ENCODE data around the gene KLHDC3. TPM values are rescaled to one million over a fixed set of nuclear protein-coding genes. Genes with fewer than 3 reads are reported as not detected.

KLHDC3 gene
- total and polyA plus RNA-seq, 9 of the 15 experiments (the other 6 are each of a cell fraction or from before 2014, with no cell fraction given), result 4.5 to 171 (median 107) TPM

GRCh38 chr6:43026365-43026764 is 12.3 kb downstream of the KLHDC3 start:
- Histone ChIP-seq H3K9ac (ENCODE audit: insufficient read depth in 1 of 2, low read depth in 2 of 2, low read length in 2 of 2) (no peak overlapping the region), H3K9me3 (replicated peaks; ENCODE audit: control insufficient read depth, insufficient read depth, low read depth, low read length) (no peaks in the 10 kb centered on the region), H3K79me2 (ENCODE audit: control insufficient read depth, insufficient read depth, low read length) (peaks cover 36% of the 10 kb centered on the region), H3K9me1 (ENCODE audit: control insufficient read depth, insufficient read depth, low read length) (no peaks in the 10 kb centered on the region), H3K27me3 (ENCODE audit: control insufficient read depth in 2 of 2, insufficient read depth in 2 of 2, low read length in 2 of 2) (no peaks in the 10 kb centered on the region), H3K4me2 (ENCODE audit: insufficient read depth, low read length) (no peak overlapping the region), H2AFZ (ENCODE audit: low read depth, low read length) (no peak overlapping the region), H4K20me1 (replicated peaks; ENCODE audit: control insufficient read depth, insufficient read depth, low read length) (no peaks in the 10 kb centered on the region), H3K4me1 (replicated peaks in 1 of 2; ENCODE audit: control insufficient read depth in 2 of 2, insufficient read depth in 2 of 2, low read length in 2 of 2) (peaks cover 2 to 14% of the 10 kb centered on the region in 2 experiments; a peak in 4 of 5 replicates), H3K36me3 (ENCODE audit: control insufficient read depth, insufficient read depth, low read length) (peaks cover 75% of the 10 kb centered on the region), H3K27ac (ENCODE audit: extremely low read depth, low read depth, low read length) (no peak overlapping the region), H3K4me3 (no peak overlapping the region)
- ChIA-PET CTCF (ENCODE audit: low intra/inter-chr PET ratio) (no interaction called here), POLR2A (interaction anchor here (0.7 to 1.5 kb wide), 3 partner anchors 9 to 96 kb away, joined by 3 to 5 read pairs (median 3); partner anchors contain the start of gene KLHDC3)
- no peak for ATAC-seq
- FAIRE-seq, result no peak
- no peak for DNase-seq (ENCODE audit: extremely low read depth in 1 of 4, low spot score in 3 of 4)
- WGBS (ENCODE audit: insufficient coverage, low coverage, missing lambda C conversion rate), result 99% methylated on average over 5 of the region's 5 CpGs
- no TSS peak for BruUV-seq (replicated peaks)
- in situ Hi-C loops (cut with MboI) (no loop called here), intact Hi-C loops (cut with micrococcal nuclease) (no loop called here)
- TF ChIP-seq PHF8 (IDR thresholded peaks at IDR 0.05; ENCODE audit: borderline replicate concordance, low read length) (no peak), MBD1 (CRISPR knock-in tag; IDR thresholded peaks at IDR 0.05) (no peak), NR1H2 (CRISPR knock-in tag; IDR thresholded peaks at IDR 0.05) (no peak), FUS (optimal IDR thresholded peaks at IDR 0.05; ENCODE audit: low read depth, low read length) (no peak), E2F1 (CRISPR knock-in tag; IDR thresholded peaks at IDR 0.05) (no peak), TCF3 (CRISPR knock-in tag; IDR thresholded peaks at IDR 0.05) (no peak), ZKSCAN3 (CRISPR knock-in tag; IDR thresholded peaks at IDR 0.05) (no peak), SRF (CRISPR knock-in tag; IDR thresholded peaks at IDR 0.05) (no peak), STAG1 (CRISPR knock-in tag; IDR thresholded peaks at IDR 0.05; ENCODE audit: borderline replicate concordance) (no peak), RCOR1 (IDR thresholded peaks at IDR 0.05; ENCODE audit: borderline replicate concordance in 1 of 2, low read depth in 2 of 2, low read length in 2 of 2) (no peak), NELFE (IDR thresholded peaks at IDR 0.05; ENCODE audit: insufficient read depth, insufficient read length) (no peak), CHCHD3 (CRISPR knock-in tag; IDR thresholded peaks at IDR 0.05) (no peak)
